IgD-negative memory B cell (primary cell): Measurements from ENCODE around the gene FHOD1. TPM values are rescaled to one million over a fixed set of nuclear protein-coding genes. Genes with fewer than 3 reads are reported as not detected.

Experiments
- H3K27ac Mint-ChIP-seq, 3 donors: one replicate each; pipeline ENCODE4 v1.8.0; 2020 to 2022; ENCODE audit warnings: mild to moderate bottlenecking in 3 of 3, mixed read lengths in 3 of 3, moderate library complexity in 1 of 3
- H3K27me3 Mint-ChIP-seq: one replicate; pipeline ENCODE4 v1.8.0; 2021; ENCODE audit warnings: mixed read lengths
- H3K36me3 Mint-ChIP-seq: one replicate; pipeline ENCODE4 v1.8.0; 2020; ENCODE audit warnings: mild to moderate bottlenecking, mixed read lengths
- H3K4me1 Mint-ChIP-seq, 3 donors: one replicate each; pipeline ENCODE4 v1.8.0; 2020 to 2022; ENCODE audit warnings: mixed read lengths in 3 of 3, mild to moderate bottlenecking in 1 of 3
- H3K4me3 Mint-ChIP-seq, 4 donors: one replicate each; pipeline ENCODE4 v1.8.0; 2020 to 2022; ENCODE audit warnings: mild to moderate bottlenecking in 4 of 4, mixed read lengths in 4 of 4, moderate library complexity in 3 of 4
- H3K9me3 Mint-ChIP-seq, 3 donors: one replicate each; pipeline ENCODE4 v1.8.0; 2020 to 2021; ENCODE audit warnings: mixed read lengths in 3 of 3, mild to moderate bottlenecking in 1 of 3
- polyA plus RNA-seq: library from polyadenylated mRNA; unstranded; fragments of 300-500 nt; fragmentation: Illumina TruSeq; gene quantifications from one replicate; pipeline ENCODE4 v1.2.3, GENCODE V29; 2021

The FHOD1 gene
- 3.8 TPM for polyA plus RNA-seq

DNA sequence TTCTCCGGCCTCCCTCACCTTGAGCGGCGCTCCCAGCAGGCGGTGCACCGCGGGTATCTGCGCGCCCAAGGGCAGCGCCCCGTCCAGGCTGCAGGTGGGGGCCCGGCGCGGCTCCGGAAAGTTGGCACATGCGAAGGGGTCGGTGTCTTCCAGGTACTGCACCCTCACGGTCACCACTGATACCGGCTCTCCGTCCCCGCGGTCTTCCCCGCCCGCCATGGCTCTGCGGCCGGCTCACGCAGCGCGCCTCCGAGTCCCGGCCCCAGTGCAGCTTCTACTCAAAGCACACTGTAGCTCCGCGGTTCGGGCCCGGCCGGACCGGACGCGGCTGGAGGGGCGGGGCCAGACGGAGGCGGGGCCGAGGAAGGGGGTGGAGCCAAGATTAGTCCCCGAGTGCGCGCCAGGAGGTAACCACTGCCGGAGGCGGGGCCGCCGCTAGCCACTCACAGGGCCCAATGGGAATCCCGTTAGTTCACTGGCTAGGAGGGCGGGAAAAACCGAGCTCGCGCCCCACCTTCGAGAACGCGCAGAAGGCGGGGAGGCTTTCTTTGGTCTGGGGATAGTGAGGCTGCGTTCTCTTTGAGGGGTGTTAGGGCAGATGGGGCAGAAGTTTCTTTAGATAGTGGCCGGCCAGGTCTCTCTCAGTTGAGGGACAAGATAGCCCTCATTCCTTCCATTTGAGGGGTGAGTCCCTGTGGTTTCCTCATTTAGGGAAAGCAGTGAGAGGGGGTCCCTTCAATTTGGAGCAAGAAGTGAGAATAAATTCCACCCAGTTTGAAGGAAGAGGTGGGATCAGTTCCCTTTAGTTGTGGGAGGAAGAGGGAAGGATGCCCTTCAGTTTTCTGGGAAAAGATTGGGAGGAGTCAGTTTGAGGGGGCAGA is at the start of gene FHOD1:
TSS of gene FHOD1 (minus strand) at position 290 of the 881 bp plus-strand sequence. CDS start at position 219, 71 bp downstream.
- H3K27ac Mint-ChIP-seq, result peak within 1 kb of the TSS; percentile 73 to 92 (median 74)
- H3K4me3 Mint-ChIP-seq, result peak within 1 kb of the TSS; percentile 88 to 92 (median 91)
- peaks cover 24 to 31% (median 28%) of the 10 kb centered on the region in 3 donors for H3K4me1 Mint-ChIP-seq
- H3K9me3 Mint-ChIP-seq, result no peaks in the 10 kb centered on the region
- peaks cover 19% of the 10 kb centered on the region for H3K27me3 Mint-ChIP-seq
- H3K36me3 Mint-ChIP-seq, result no peaks in the 10 kb centered on the region

GRCh38 chr16:67296420-67296819 is 49.1 kb upstream of the FHOD1 start:
- no peaks in the 10 kb centered on the region for H3K36me3 Mint-ChIP-seq
- no peaks in the 10 kb centered on the region for H3K9me3 Mint-ChIP-seq
- H3K4me1 Mint-ChIP-seq, result peaks cover 0 to 3% (median 0%) of the 10 kb centered on the region in 3 donors
- peaks cover 8% of the 10 kb centered on the region for H3K27me3 Mint-ChIP-seq
- no peak overlapping the region for H3K4me3 Mint-ChIP-seq
- no peak overlapping the region for H3K27ac Mint-ChIP-seq

DNA sequence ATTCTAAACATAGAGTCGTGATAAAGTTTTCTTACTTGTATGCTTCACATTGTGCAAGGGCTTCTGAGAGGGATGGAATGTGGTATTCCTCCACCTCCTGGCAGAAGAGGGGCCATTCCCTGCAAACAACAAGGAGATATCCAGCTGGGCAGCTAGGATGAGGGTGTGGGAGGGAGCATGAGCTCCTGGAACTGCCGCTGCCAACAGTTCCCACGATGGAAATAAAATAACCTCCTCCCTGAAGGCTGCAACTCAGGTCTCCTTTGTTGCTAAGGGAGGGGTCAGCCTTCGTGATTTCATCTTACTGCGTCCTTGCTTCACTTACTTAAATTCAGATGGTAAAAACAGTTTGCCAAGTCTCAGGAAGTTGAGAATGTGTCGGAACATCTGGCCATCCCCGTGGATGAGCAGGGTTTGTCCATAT is 47.7 kb upstream of the FHOD1 start:
- Mint-ChIP-seq H3K36me3 (no peaks in the 10 kb centered on the region), H3K27me3 (peaks cover 8% of the 10 kb centered on the region)

GRCh38 chr16:67294171-67294757 is 47.0 kb upstream of the FHOD1 start:
- Mint-ChIP-seq H3K27ac (no peak overlapping the region), H3K27me3 (peaks cover 6% of the 10 kb centered on the region), H3K4me3 (no peak overlapping the region), H3K36me3 (no peaks in the 10 kb centered on the region), H3K4me1 (peaks cover 0 to 3% (median 0%) of the 10 kb centered on the region in 3 donors), H3K9me3 (no peaks in the 10 kb centered on the region)

More for the DNA sequence above, 47.7 kb upstream of the FHOD1 start:
- Mint-ChIP-seq H3K27ac (no peak overlapping the region), H3K9me3 (no peaks in the 10 kb centered on the region), H3K4me1 (peaks cover 0 to 3% (median 0%) of the 10 kb centered on the region in 3 donors), H3K4me3 (no peak overlapping the region)

- Mint-ChIP-seq H3K36me3 (no peaks in the 10 kb centered on the region), H3K4me1 (peaks cover 0 to 3% (median 0%) of the 10 kb centered on the region in 3 donors), H3K27ac (no peak overlapping the region), H3K4me3 (no peak overlapping the region), H3K9me3 (no peaks in the 10 kb centered on the region), H3K27me3 (no peaks in the 10 kb centered on the region)
These were observed 44.2 kb upstream of the FHOD1 start for GRCh38 chr16:67291461-67291860.

DNA sequence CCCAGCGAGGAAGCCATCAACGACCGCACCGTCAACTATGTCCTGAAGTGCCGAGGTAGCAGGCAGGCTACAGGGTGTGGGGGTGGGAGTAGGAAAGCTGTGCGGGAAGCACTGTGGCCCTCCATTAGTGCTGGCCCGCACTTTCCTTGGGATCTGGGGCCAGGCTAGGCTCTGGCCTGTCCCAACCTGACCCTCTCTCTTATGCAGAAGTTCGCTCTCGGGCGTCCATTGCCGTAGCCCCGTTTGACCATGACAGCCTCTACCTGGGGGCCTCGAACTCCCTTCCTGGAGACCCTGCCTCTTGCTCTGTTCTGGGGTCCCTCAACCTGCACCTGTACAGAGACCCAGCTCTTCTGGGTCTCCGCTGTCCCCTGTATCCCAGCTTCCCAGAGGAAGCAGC is 40.7 kb upstream of the FHOD1 start:
- Mint-ChIP-seq H3K4me1 (no peaks in the 10 kb centered on the region), H3K27ac (no peak overlapping the region), H3K4me3 (no peak overlapping the region), H3K36me3 (peaks cover 2% of the 10 kb centered on the region), H3K9me3 (no peaks in the 10 kb centered on the region), H3K27me3 (no peaks in the 10 kb centered on the region)

DNA sequence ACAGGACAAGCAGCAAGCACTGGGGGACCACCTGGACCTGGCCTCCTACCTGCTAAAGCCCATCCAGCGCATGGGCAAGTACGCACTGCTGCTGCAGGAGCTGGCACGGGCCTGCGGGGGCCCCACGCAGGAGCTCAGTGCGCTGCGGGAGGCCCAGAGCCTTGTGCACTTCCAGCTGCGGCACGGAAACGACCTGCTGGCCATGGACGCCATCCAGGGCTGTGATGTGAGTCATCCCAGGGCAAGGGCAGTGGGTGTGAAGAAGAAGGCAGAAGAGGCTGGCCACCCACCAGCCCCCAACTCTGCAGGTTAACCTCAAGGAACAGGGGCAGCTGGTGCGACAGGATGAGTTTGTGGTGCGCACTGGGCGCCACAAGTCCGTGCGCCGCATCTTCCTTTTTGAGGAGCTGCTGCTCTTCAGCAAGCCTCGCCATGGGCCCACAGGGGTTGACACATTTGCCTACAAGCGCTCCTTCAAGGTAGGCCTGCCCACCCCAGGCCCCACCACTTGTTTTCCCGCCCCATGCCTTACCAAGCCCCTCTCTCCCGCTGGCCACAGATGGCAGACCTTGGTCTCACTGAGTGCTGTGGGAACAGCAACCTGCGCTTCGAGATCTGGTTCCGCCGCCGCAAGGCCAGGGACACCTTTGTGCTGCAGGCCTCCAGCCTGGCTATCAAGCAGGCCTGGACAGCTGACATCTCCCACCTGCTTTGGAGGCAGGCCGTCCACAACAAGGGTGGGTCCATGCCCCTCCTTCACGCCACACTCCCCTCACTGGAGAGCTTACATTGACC is 39.4 kb upstream of the FHOD1 start:
- Mint-ChIP-seq H3K27ac (no peak overlapping the region), H3K4me3 (no peak overlapping the region), H3K4me1 (no peaks in the 10 kb centered on the region), H3K27me3 (no peaks in the 10 kb centered on the region), H3K9me3 (no peaks in the 10 kb centered on the region), H3K36me3 (peaks cover 2% of the 10 kb centered on the region)

- Mint-ChIP-seq H3K36me3 (peaks cover 2% of the 10 kb centered on the region), H3K27me3 (no peaks in the 10 kb centered on the region), H3K4me3 (peak overlapping the region in 1 of 4 donors; percentile 17), H3K9me3 (no peaks in the 10 kb centered on the region), H3K4me1 (no peaks in the 10 kb centered on the region), H3K27ac (no peak overlapping the region)
These were observed 37.7 kb upstream of the FHOD1 start for GRCh38 chr16:67284699-67285646.

GRCh38 chr16:67283826-67284555 is 36.7 kb upstream of the FHOD1 start:
- no peaks in the 10 kb centered on the region for H3K4me1 Mint-ChIP-seq
- no peaks in the 10 kb centered on the region for H3K27me3 Mint-ChIP-seq
- peaks cover 2% of the 10 kb centered on the region for H3K36me3 Mint-ChIP-seq
- no peaks in the 10 kb centered on the region for H3K9me3 Mint-ChIP-seq
- no peak overlapping the region for H3K4me3 Mint-ChIP-seq
- H3K27ac Mint-ChIP-seq, result no peak overlapping the region

DNA sequence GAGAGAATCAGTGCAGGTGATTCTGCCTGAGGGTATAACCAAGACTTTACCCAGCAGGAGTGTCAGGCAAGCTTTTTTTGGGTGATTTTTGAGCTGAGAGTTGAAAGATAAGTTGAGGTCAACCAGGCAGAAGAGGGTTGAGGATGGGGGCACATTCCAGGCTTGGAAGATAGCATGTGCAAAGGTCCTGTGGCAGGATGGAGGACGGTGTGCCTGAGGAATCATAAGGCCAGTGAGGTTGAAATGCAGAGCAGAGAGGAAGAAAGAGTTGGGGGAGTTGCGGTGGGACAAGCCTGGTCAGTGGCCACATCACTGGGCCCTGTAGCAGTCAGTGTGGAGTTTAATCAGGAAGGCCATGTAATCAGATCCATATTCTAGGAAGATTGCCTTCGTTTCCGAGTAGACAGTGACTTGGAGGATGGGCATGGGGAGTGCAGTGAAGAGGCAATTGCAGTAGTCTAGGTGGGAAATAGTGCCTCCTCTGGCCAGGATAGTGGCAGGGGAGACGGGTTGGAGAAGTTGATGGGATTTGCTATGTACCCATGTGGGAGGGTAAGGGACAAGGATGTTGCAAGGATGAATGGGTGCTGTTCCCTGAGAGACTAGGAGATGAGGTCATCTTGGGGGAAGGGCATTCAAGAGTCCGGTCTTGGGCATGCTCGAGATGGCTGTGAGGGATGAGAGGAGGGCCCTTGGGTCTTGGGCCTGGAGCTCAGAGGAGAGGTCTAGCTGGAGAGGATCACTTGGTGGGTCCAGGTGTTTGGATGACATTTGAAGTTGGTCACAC is 36.0 kb upstream of the FHOD1 start:
- no peaks in the 10 kb centered on the region for H3K27me3 Mint-ChIP-seq
- H3K4me3 Mint-ChIP-seq, result no peak overlapping the region
- H3K27ac Mint-ChIP-seq, result no peak overlapping the region
- H3K36me3 Mint-ChIP-seq, result peaks cover 2% of the 10 kb centered on the region
- H3K4me1 Mint-ChIP-seq, result peaks cover 0 to 4% (median 0%) of the 10 kb centered on the region in 3 donors
- H3K9me3 Mint-ChIP-seq, result no peaks in the 10 kb centered on the region

DNA sequence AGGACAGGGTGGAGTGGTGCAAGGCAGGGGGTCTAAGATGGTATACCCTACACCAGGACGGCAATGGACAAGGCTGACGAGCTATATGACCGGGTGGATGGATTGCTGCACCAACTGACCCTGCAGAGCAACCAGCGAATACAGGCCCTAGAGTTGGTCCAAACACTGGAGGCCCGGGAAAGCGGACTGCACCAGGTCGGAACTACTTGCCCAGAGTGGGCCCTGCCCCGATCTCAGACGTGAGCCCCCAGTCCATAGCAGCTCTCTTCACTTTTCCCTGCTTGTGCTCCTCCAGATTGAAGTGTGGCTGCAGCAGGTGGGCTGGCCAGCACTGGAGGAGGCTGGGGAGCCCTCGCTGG is 35.1 kb upstream of the FHOD1 start:
- H3K27me3 Mint-ChIP-seq, result no peaks in the 10 kb centered on the region
- H3K4me3 Mint-ChIP-seq, result no peak overlapping the region
- no peak overlapping the region for H3K27ac Mint-ChIP-seq
- peaks cover 0 to 4% (median 0%) of the 10 kb centered on the region in 3 donors for H3K4me1 Mint-ChIP-seq
- peaks cover 2% of the 10 kb centered on the region for H3K36me3 Mint-ChIP-seq
- H3K9me3 Mint-ChIP-seq, result no peaks in the 10 kb centered on the region

DNA sequence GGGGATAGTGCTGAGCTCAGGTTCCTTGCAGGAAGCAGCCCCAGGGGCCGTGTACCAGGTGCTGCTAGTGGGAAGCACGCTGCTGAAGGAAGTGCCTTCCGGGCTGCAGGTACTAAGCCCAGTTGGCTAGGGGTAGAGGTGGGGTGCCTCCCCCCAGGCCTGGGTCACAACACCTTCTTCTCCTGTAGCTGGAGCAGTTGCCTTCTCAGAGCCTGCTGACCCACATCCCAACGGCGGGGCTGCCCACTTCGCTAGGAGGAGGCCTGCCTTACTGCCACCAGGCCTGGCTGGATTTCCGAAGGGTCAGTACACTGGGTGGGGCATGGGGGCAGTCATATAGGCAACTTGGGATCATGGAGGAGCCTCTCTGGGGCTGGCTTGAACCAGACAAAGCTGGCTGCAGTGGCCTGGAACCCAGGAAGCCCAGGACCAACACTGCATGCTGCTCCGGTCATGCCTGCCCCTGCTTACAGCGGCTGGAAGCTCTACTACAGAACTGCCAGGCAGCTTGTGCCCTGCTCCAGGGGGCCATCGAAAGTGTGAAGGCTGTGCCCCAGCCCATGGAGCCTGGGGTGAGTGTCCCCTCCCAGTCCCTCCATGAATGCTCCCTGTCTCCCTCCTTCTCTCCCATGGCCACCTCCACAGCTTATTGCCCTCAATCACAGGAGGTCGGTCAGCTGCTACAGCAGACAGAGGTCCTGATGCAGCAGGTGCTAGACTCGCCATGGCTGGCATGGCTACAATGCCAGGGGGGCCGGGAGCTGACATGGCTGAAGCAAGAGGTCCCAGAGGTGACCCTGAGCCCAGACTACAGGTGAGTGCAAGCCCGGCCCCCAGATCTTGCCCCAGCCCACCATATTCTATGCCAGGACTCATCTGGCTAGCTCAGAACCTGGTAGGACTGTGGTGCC is 34.5 kb upstream of the FHOD1 start:
- H3K27ac Mint-ChIP-seq, result peak overlapping the region in 2 of 3 donors; percentile 35 to 85
- no peaks in the 10 kb centered on the region for H3K9me3 Mint-ChIP-seq
- no peaks in the 10 kb centered on the region for H3K27me3 Mint-ChIP-seq
- peaks cover 0 to 4% (median 0%) of the 10 kb centered on the region in 3 donors for H3K4me1 Mint-ChIP-seq
- H3K36me3 Mint-ChIP-seq, result peaks cover 2% of the 10 kb centered on the region
- H3K4me3 Mint-ChIP-seq, result peak overlapping the region in 1 of 4 donors; percentile 73
